Fibroblast of lung (primary cell): ENCODE measurements around the gene NIF3L1.

ENCODE experiments used
- EZH2 ChIP-seq: IDR thresholded peaks from 2 replicates; pipeline ENCODE4 v1.5.1; 2012; ENCODE audit warnings: low read length, control low read depth, mild to moderate bottlenecking; ENCODE audit errors: missing control alignments
- TF ChIP-seq, protein P1 (sequence below), 2 donors: IDR thresholded peaks in 1 of 2; conservative IDR thresholded peaks in 1 of 2; 1 replicate in 1 of 2; 2 replicates in 1 of 2; pipeline ENCODE4 v1.5.1; 2011 to 2012; ENCODE audit warnings: low read length in 2 of 2, control low read depth in 1 of 2, inconsistent platforms in 1 of 2, low read depth in 1 of 2, mild to moderate bottlenecking in 1 of 2

DNA sequence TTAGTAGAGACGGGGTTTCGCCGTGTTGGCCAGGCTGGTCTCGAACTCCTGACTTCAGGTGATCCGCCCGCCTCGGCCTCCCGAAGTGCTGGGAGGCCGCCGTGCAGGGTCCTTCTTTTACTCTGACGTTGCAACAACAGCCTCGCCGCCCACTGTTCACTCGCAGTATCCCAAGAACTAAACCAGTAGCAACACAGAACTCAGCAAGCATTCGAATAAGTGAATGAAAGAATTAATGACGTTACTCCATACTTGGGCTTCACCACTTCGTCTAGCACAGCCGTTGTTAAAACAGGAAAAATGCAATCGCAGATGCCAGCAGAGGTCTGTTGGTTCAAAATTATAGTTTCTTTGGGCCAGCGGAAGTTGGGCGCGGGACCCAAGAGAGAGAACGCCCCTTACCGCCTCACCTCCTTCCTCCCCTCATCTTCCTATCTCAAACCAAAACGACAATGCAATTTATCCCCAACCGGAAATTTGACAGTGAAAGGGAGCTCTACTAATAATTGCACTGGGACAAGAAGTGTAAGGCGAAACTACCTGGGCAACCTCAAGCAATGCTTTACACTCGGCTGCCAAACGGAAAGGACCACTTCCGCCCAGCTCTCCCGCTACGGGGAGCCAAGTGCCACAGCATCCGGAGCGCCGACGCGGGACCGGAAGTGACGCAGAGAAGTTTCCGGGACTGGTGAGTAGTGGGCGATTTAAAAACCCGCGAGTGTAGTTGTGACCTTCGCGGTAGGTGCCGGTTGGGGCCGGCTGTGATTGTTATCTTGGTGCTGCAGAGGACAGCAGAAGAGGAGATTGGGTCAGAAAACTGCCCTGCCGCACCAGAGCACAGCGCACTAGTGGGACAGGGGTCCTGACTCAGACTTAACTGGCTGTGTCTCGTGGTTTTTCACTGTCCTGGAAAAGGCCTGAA lies at the start of gene NIF3L1, which contains the start of gene PPIL3:
- TF ChIP-seq, protein P1, sequence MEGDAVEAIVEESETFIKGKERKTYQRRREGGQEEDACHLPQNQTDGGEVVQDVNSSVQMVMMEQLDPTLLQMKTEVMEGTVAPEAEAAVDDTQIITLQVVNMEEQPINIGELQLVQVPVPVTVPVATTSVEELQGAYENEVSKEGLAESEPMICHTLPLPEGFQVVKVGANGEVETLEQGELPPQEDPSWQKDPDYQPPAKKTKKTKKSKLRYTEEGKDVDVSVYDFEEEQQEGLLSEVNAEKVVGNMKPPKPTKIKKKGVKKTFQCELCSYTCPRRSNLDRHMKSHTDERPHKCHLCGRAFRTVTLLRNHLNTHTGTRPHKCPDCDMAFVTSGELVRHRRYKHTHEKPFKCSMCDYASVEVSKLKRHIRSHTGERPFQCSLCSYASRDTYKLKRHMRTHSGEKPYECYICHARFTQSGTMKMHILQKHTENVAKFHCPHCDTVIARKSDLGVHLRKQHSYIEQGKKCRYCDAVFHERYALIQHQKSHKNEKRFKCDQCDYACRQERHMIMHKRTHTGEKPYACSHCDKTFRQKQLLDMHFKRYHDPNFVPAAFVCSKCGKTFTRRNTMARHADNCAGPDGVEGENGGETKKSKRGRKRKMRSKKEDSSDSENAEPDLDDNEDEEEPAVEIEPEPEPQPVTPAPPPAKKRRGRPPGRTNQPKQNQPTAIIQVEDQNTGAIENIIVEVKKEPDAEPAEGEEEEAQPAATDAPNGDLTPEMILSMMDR (conservative IDR thresholded peaks at IDR 0.05 in 1 of 2, IDR thresholded peaks at IDR 0.05 in 1 of 2; ENCODE audit: low read depth in 1 of 2, low read length in 2 of 2), result no peak
- no peak for TF ChIP-seq EZH2
